ENCODE data around the gene GHR.
A peak's percentile ranks its signal among the peaks of the same experiment; 100 is the strongest.
"Not testable (repeated sequence)": the region's sequence is repeated elsewhere in the genome, so short reads cannot be mapped to it uniquely, and the experiment has no call there.

The GHR gene

GRCh38 chr5:42572313-42572712, 149.1 kb downstream of the GHR start:
- no peak for DNase-seq

- no peak for DNase-seq
Observed at GRCh38 chr5:42573386-42573785, 150.1 kb downstream of the GHR start.

GRCh38 chr5:42575914-42576313, 152.7 kb downstream of the GHR start:
- not testable (repeated sequence) for DNase-seq

- not testable (repeated sequence) for DNase-seq
Observed at GRCh38 chr5:42578901-42579300, 155.7 kb downstream of the GHR start.

- DNase-seq, result peak; percentile 3
Observed at GRCh38 chr5:42579320-42579719, 156.1 kb downstream of the GHR start.

- no peak for DNase-seq
Observed at GRCh38 chr5:42581845-42582244, 158.6 kb downstream of the GHR start.

GRCh38 chr5:42582723-42583122, 159.5 kb downstream of the GHR start:
- no peak for DNase-seq

GRCh38 chr5:42583322-42583721, 160.1 kb downstream of the GHR start:
- peak; percentile 51 for DNase-seq

- DNase-seq, result no peak
Observed at GRCh38 chr5:42586625-42587024, 163.4 kb downstream of the GHR start.

GRCh38 chr5:42587096-42587723, 164.0 kb downstream of the GHR start:
- DNase-seq, result no peak

GRCh38 chr5:42590566-42590965, 167.3 kb downstream of the GHR start:
- DNase-seq, result no peak

GRCh38 chr5:42591015-42591414, 167.8 kb downstream of the GHR start:
- no peak for DNase-seq

- DNase-seq, result peak; percentile 3
Observed at GRCh38 chr5:42592401-42593140, 169.3 kb downstream of the GHR start.

- DNase-seq, result no peak
Observed at GRCh38 chr5:42593591-42593990, 170.4 kb downstream of the GHR start.

GRCh38 chr5:42595597-42595996, 172.4 kb downstream of the GHR start:
- no peak for DNase-seq

GRCh38 chr5:42596817-42597216, 173.6 kb downstream of the GHR start:
- no peak for DNase-seq

- DNase-seq, result no peak
Observed at GRCh38 chr5:42597318-42597937, 174.2 kb downstream of the GHR start.

- DNase-seq, result no peak
Observed at GRCh38 chr5:42598311-42598710, 175.1 kb downstream of the GHR start.

- DNase-seq, result no peak
Observed at GRCh38 chr5:42599106-42599505, 175.9 kb downstream of the GHR start.

GRCh38 chr5:42600441-42600840, 177.2 kb downstream of the GHR start:
- DNase-seq, result no peak

GRCh38 chr5:42604171-42604711, 181.0 kb downstream of the GHR start:
- DNase-seq, result no peak

GRCh38 chr5:42605490-42605889, 182.3 kb downstream of the GHR start:
- DNase-seq, result no peak

- no peak for DNase-seq
Observed at GRCh38 chr5:42606464-42606869, 183.2 kb downstream of the GHR start.

- DNase-seq, result no peak
Observed at GRCh38 chr5:42611437-42611836, 188.2 kb downstream of the GHR start.
